ENCODE data around the gene ROR1.

GRCh38 chr1:64065571-64065970 lies 291.8 kb downstream of the ROR1 start:
- TF ChIP-seq CTCF (IDR thresholded peaks at IDR 0.05; ENCODE audit: low read length) (no peak), EZH2phosphoT487 (IDR thresholded peaks at IDR 0.05; ENCODE audit: low read length) (no peak)
